Ovary (tissue), 3 donors: ENCODE data around the gene CYP21A2.

ENCODE experiments used
- CTCF ChIP-seq, 3 donors: fragments of 450-650 bp in 2 of 3; fragments of 200-600 bp in 1 of 3; IDR thresholded peaks; one replicate each; pipeline versions ENCODE4 v1.5.1 to v1.8.0; 2016 to 2022; ENCODE audit warnings: antibody characterized with exemption in 3 of 3, mild to moderate bottlenecking in 1 of 3
- POLR2A ChIP-seq: fragments of 450-650 bp; IDR thresholded peaks from one replicate; pipeline ENCODE4 v1.6.1; 2017; ENCODE audit warnings: antibody characterized with exemption, mild to moderate bottlenecking, moderate library complexity
- donor health status: DM: no; HTN: no; CAD: no.

GRCh38 chr6:32081168-32081990 lies 43.2 kb downstream of the CYP21A2 start:
- TF ChIP-seq CTCF (IDR thresholded peaks at IDR 0.05), result no peak
- no peak for TF ChIP-seq POLR2A
